Suprapubic skin (tissue), 3 donors: ENCODE data around the gene COL4A5.

Experiments
- POLR2AphosphoS5 ChIP-seq, 3 donors: sonication (generic); formaldehyde crosslinking; IDR thresholded peaks; one replicate each; pipeline ENCODE4 v1.6.1; 2017; ENCODE audit warnings: antibody characterized with exemption in 3 of 3
- TF ChIP-seq, protein P1 (sequence below), 2 donors: fragments of 200-600 bp in 1 of 2; fragments of 450-650 bp in 1 of 2; sonication (generic) in 1 of 2; IDR thresholded peaks; one replicate each; pipeline ENCODE4 v1.5.1; 2016 to 2019; ENCODE audit warnings: antibody characterized with exemption in 2 of 2, mild to moderate bottlenecking in 1 of 2, moderate library complexity in 1 of 2

DNA sequence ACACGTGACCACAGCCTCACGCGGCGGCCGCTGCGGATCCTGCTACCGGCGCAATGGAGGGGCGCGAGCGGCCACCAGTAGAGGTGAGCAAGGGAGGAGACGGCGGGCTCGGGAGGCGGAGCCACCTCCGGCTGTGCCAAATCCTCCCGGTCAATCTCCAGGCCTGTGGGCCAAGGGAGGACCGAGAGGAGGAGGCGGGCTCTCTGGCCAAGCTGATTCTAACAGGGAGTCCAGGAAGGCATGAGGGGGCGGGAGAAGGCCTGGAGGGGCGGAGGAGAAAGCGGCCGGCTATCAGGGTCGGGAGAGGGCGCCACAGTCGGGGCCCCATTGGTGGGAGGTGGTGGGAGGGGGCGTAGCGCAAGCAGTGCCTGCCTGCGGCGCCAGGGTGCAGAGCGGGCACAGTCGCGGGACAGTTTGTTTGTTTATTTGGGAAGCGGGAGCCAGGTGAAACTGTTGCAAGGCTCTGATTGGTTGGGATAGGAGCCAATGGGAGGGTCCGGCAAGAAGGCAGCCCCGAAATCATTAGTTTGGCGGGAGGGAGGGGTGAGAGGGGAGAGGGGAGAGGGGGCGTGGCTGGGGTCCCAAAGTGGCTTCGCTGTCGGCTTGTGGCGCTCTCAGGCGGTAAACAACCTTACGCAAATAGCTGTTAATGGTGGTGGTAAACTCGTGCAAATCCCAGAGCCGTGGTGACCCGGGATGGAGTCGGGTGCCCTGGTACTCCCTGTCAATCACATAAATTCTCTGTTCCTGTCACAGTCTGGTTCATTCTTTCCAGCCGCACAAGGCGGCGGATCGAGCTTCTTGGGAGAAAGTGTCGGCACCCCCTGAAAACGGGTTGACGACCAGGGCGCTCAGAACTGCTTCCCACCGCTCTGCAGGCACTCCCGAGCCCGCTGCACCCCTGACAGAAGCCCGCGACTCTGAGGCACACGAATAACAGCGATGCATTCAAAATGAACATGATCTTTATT is 297.2 kb downstream of the COL4A5 start, which contains the start of gene IRS4:
- TF ChIP-seq, protein P1, sequence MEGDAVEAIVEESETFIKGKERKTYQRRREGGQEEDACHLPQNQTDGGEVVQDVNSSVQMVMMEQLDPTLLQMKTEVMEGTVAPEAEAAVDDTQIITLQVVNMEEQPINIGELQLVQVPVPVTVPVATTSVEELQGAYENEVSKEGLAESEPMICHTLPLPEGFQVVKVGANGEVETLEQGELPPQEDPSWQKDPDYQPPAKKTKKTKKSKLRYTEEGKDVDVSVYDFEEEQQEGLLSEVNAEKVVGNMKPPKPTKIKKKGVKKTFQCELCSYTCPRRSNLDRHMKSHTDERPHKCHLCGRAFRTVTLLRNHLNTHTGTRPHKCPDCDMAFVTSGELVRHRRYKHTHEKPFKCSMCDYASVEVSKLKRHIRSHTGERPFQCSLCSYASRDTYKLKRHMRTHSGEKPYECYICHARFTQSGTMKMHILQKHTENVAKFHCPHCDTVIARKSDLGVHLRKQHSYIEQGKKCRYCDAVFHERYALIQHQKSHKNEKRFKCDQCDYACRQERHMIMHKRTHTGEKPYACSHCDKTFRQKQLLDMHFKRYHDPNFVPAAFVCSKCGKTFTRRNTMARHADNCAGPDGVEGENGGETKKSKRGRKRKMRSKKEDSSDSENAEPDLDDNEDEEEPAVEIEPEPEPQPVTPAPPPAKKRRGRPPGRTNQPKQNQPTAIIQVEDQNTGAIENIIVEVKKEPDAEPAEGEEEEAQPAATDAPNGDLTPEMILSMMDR (IDR thresholded peaks at IDR 0.05): no peak
- no peak for TF ChIP-seq POLR2AphosphoS5 (IDR thresholded peaks at IDR 0.05)
